Fibroblast of pulmonary artery (primary cell): Measurements from ENCODE around the gene BICDL1.

Experiments used
- DNase-seq: peaks from one replicate; pipeline ENCODE4 v3.0.0-alpha.2; 2010; ENCODE audit warnings: low read depth
- H3K4me3 ChIP-seq: replicated peaks from 2 replicates; pipeline ENCODE4 v1.5.1; 2011; ENCODE audit warnings: low read depth, mild to moderate bottlenecking, control low read depth, low read length, moderate library complexity
- CTCF ChIP-seq: IDR thresholded peaks from 2 replicates; pipeline ENCODE4 v1.5.1; 2011; ENCODE audit warnings: mild to moderate bottlenecking, control low read depth, low read length, inconsistent platforms; ENCODE audit errors: missing control alignments

BICDL1 gene

GRCh38 chr12:120099738-120100137 is 110.7 kb downstream of the BICDL1 start:
- no peak for DNase-seq
- no peak for TF ChIP-seq CTCF
- H3K4me3 ChIP-seq: no peak overlapping the region

GRCh38 chr12:120100630-120101029 is 111.6 kb downstream of the BICDL1 start:
- peak; percentile 68 for DNase-seq
- no peak overlapping the region for H3K4me3 ChIP-seq
- TF ChIP-seq CTCF: no peak

GRCh38 chr12:120101182-120101581 is 112.1 kb downstream of the BICDL1 start:
- no peak for TF ChIP-seq CTCF
- DNase-seq: no peak
- H3K4me3 ChIP-seq: no peak overlapping the region

GRCh38 chr12:120101617-120102016 is 112.6 kb downstream of the BICDL1 start:
- no peak for DNase-seq
- no peak overlapping the region for H3K4me3 ChIP-seq
- no peak for TF ChIP-seq CTCF

GRCh38 chr12:120102189-120103043 is 113.4 kb downstream of the BICDL1 start:
- no peak for DNase-seq
- no peak overlapping the region for H3K4me3 ChIP-seq
- no peak for TF ChIP-seq CTCF

- H3K4me3 ChIP-seq: no peak overlapping the region
- no peak for DNase-seq
- TF ChIP-seq CTCF: no peak
These were observed 114.0 kb downstream of the BICDL1 start for GRCh38 chr12:120103044-120103338.

- TF ChIP-seq CTCF: no peak
These were observed 114.3 kb downstream of the BICDL1 start for GRCh38 chr12:120103371-120103770.

More at GRCh38 chr12:120103371-120103770, 114.3 kb downstream of the BICDL1 start:
- no peak overlapping the region for H3K4me3 ChIP-seq
- DNase-seq: no peak
